NCI-H2107 treated with DMSO at 0.1 percent for 48 hours (cell line): ENCODE data around the gene MUC7.

Experiments
- DNase-seq: peaks from one replicate; lab custom pipeline; 2025; ENCODE audit not compliant: unreplicated experiment; lab: John Stamatoyannopoulos, UW

Gene MUC7

GRCh38 chr4:70531981-70532380 is 60.0 kb downstream of the MUC7 start:
- DNase-seq, result no peak
